HG02981 (cell line): ENCODE results near the gene HNRNPH2.

Experiments used
- ATAC-seq: cut with Tn5 transposase; IDR thresholded peaks from one replicate; pipeline ENCODE4 v1.9.1; 2021; ENCODE audit warnings: mild to moderate bottlenecking, moderate library complexity; ENCODE audit not compliant: unreplicated experiment

HNRNPH2 gene, protein sequence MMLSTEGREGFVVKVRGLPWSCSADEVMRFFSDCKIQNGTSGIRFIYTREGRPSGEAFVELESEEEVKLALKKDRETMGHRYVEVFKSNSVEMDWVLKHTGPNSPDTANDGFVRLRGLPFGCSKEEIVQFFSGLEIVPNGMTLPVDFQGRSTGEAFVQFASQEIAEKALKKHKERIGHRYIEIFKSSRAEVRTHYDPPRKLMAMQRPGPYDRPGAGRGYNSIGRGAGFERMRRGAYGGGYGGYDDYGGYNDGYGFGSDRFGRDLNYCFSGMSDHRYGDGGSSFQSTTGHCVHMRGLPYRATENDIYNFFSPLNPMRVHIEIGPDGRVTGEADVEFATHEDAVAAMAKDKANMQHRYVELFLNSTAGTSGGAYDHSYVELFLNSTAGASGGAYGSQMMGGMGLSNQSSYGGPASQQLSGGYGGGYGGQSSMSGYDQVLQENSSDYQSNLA

DNA sequence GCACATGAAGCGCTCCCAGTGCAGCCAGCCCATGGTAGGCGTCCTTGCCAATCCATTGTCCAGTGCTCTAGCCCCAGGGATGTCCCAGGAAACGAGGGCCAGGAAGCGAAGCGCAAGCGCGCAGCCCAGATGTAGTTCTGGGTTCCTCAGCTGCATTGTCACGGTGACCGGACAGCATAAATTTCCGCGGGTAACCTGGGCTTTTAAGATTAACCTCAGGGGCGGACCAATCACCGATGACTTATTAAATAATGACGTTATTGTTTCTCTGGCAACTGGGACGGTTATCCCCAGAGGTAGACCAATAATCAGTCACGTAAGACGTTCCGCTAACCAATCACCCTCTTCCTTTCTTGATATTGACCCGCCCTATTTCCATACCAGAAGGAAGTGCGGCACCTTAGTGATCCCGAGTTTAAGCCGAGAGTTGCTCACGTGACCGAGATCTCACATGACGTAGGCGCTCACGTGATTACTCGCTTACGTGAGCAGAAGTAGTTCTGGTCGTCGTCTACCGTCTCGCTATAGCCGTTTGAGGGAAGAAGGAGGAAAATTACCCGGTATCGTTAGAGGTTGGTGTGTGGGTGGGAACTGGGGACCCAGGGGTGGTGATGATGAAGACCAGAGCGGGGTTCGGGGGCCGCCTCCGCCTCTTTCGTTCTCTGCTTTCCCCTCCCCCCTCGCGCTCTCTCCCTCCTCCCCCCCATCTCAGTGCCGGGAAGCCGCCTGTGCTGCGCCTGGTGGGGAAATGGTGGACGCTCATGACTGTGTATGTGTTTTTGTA is at the start of gene HNRNPH2, which contains the start of gene GLA:
TSS of gene HNRNPH2 (plus strand) at position 475 of the 784 bp plus-strand sequence. CDS start 3,767 bp downstream, outside the sequence.
TSS of gene GLA (minus strand) at position 178 of the 784 bp plus-strand sequence. CDS start at position 156, 22 bp downstream.
- ATAC-seq: peak; percentile 90

DNA sequence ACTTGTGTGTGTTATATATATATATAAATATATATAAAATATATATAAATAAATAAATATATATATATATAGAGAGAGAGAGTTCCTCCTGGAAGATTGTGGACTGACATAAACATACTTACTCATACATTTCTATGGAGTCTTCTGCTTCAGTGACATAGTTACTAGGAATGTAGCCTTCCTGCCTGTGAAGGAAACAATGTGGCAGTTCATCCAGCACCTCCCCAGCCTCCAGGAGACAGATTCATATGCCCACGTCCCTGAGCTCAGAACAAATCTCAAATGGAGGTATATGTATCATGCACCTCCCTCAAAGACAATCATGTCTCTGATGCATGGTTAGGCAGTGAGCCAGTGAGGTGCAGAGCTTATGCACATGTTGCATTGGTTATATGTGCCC is 48.1 kb upstream of the HNRNPH2 start:
- ATAC-seq: no peak

- ATAC-seq: no peak
These were observed 47.6 kb upstream of the HNRNPH2 start for GRCh38 chrX:101360390-101360789.

DNA sequence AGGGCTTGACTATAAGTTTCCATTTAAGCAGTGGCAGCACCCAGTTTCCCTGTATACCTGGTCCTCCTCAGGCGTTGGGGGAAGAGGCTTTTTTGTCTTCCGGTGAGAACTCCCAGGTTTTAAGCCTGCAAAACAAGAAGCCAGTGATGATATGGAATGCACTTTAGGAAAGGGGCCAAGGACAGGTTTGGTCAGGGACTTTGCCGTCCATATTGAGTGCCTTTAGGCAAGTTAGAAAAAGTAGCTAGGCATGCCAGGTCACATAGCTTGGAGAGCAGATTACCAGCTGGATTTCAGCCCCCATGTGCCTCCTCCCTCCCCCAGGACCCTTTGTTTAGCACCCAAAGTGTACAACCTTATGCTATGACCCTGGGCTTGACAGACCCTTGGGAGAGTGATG is 45.9 kb upstream of the HNRNPH2 start:
- no peak for ATAC-seq

DNA sequence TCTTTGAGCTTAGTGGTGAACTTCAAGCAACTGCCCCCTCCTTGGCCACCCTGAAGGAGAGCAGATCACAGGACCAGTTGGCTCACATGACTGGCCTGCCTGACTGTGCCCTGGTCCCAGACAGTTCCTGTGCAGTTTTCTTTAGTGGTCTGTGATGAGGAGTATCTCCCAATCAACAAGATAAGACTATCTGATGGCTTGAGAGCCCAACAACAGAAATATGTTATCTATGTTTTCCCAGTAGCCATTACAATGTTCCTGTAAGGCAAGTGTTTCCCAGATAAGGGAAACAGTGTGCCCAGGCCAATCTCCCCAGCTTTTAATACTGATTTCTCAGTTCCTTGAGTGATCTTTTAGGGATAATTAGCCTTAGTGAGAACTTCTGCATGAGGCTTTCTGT is 45.3 kb upstream of the HNRNPH2 start:
- no peak for ATAC-seq

GRCh38 chrX:101365301-101365795 is 42.7 kb upstream of the HNRNPH2 start:
- no peak for ATAC-seq

GRCh38 chrX:101368800-101369199 is 39.2 kb upstream of the HNRNPH2 start:
- ATAC-seq: no peak

DNA sequence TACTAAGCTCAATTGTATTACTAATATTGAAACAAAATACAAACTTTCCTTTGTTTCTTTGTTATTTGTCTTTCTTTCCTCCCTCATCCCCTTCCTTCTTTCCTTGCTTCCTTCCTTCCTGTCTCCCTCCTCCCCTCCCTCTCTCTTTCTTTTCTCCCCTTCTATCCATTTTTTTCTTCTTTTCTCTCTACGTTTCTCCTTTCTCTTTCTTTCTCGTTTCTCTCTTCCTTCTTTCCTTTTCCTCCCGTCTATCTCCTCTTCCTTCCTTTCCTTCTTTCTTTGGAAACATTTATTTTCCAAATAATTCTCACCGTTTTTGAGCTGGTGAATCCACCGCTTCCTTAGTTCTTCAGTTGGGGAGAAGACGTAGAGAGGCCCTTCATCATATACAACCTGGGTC is 38.3 kb upstream of the HNRNPH2 start:
- ATAC-seq: no peak

DNA sequence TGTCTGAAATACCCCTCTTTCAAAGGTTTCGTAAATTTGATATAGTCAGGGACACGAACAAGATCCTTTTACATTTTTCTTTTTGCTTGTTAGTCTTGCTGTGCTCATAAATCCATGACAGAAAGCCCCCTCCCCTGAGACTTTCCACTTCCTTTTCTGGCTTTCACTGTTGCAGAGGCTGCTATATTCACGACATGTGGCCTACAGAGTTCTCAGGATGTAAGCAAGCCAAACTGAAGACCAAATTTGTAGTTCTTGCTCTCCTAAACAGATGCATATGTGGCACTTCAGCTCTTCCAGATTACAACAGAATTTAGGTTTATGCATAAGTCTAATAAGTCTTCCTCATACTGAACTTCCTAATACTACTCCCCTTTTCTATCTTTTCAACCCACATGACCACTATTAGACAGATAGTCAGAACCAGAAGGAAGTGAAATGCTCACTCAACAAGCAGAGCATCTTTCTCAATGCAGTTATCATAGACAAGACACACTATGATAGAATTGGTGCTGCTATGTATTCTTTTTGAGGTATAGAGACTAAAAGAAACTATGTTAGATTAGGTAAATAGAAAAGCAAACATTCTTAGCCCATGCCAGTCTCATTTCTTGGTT is 37.0 kb upstream of the HNRNPH2 start:
- peak; percentile 71 for ATAC-seq

DNA sequence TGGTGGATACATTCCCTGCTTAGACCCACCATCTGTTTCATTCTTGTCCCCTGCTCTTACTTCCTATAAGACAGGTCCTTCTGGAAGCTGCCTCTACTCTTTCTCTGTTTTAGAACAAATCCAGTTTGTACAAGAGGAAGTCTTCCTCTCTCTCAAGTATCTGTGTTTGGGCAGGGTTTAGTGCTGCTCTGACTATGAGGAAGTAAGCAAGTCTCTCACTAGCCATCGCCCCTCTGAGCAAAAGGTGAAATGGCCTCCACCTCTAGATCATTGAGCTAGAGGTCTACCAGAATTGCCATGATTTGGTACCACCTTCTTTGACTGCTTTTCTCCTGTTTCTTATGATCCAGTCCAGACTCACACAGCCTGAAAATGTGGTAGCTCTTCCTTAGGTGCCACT is 30.5 kb upstream of the HNRNPH2 start:
- ATAC-seq: no peak

- peak; percentile 69 for ATAC-seq
These were observed 24.3 kb upstream of the HNRNPH2 start for GRCh38 chrX:101383679-101384205.

- ATAC-seq: no peak
These were observed 22.9 kb upstream of the HNRNPH2 start for GRCh38 chrX:101385026-101385684.

DNA sequence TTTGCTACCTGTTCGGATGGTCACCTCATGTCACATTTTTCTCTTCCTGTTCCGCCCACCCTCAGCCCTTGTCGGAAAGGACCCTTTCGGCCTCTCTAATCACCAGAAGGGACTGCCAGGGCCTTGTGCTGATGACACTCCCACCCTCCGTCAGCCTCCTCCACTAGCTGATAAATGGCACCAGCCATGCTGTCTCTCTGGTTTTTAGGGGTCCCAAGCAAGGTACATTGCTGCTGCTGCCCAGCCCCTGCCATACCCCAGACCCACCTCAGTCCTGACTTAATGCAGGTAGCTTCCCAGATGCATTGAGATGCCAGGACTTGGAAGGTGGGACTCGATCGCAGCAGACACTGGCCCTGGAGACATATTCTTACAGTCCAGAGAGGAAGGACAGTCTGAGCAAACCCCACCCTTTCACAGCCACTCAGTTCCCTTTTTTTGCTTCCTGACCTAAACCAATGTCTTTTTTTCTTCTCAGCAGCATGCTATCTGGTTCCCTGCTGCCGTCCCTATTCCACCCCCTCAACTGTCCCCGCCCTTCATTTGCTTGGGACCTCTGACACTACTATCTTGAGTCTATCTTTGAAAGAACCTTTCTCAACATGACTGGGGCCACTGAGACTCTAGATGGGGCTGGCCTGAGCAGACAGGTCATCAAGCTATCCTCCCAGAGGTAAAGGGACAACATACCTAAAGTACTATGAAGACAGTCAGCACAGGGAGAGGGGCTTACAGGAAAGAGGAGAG is 22.1 kb upstream of the HNRNPH2 start, which contains the start of gene BTK:
TSS of gene BTK (minus strand) at position 397 of the 747 bp plus-strand sequence. CDS start 10,907 bp downstream, outside the sequence.
- peak; percentile 58 for ATAC-seq

GRCh38 chrX:101386542-101386885 is 21.5 kb upstream of the HNRNPH2 start:
- ATAC-seq: peak; percentile 2

- no peak for ATAC-seq
These were observed 19.4 kb upstream of the HNRNPH2 start for GRCh38 chrX:101388604-101389003.

- ATAC-seq: peak; percentile 89
These were observed 17.1 kb upstream of the HNRNPH2 start, which contains the start of gene RPL36A for GRCh38 chrX:101390664-101391525. Gene RPL36A (plus strand): TSS chrX:101391011. CDS start chrX:101391044, 33 bp downstream.

- no peak for ATAC-seq
These were observed 16.2 kb upstream of the HNRNPH2 start for GRCh38 chrX:101391831-101392230.

- ATAC-seq: no peak
These were observed 14.3 kb upstream of the HNRNPH2 start for GRCh38 chrX:101393530-101394305.
